HCT116 (cell line): ENCODE data around the gene LAGE3. TPM values are rescaled to one million over a fixed set of nuclear protein-coding genes. Genes with fewer than 3 reads are reported as not detected.

Source experiments
- ATAC-seq: fragments of 200-7000 bp; cut with Tn5 transposase; 2 replicates; pipeline ENCODE4 v1.9.1; 2020; ENCODE audit warnings: mild to moderate bottlenecking, moderate library complexity
- BruUV-seq: library from RNA; stranded (reverse); fragments of 400-500 nt; replicated peaks from 2 replicates; lab custom pipeline; 2021; lab: Mats Ljungman, UMichigan
- CTCF ChIA-PET: fragments of 300-600 bp; sonication (Branson Sonifier 250); formaldehyde crosslinking; loops from one replicate; lab custom pipeline; 2021; ENCODE audit warnings: antibody characterized with exemption; lab: Charles Lee
- POLR2A ChIA-PET: fragments of 300-600, 350-600 bp; sonication (Branson Sonifier 250); formaldehyde crosslinking; loops from one replicate; lab custom pipeline; 2021; ENCODE audit warnings: antibody characterized with exemption; lab: Charles Lee
- RAD21 ChIA-PET, 2 experiments: fragments of 300-600 bp; sonication (Branson Sonifier 250); formaldehyde crosslinking; loops; one replicate each; lab custom pipeline; 2023; ENCODE audit warnings: low total read pairs in 2 of 2; ENCODE audit not compliant: uncharacterized antibody in 2 of 2, unreplicated experiment in 2 of 2, low non-redundant PET in 1 of 2; lab: Charles Lee
- DNase-seq: peaks from one replicate; pipeline ENCODE4 v3.0.0-alpha.2; 2010; ENCODE audit warnings: low read depth, low spot score
- H2AFZ ChIP-seq: fragments of 200-600 bp; shearing (Covaris generic), sonication (generic); 2 replicates; pipeline ENCODE4 v1.6.1; 2017; ENCODE audit warnings: low read depth, mixed run types, mixed read lengths, antibody characterized with exemption, low read length; ENCODE audit not compliant: poor library complexity, severe bottlenecking
- H3K27ac ChIP-seq: 2 replicates; pipeline ENCODE4 v1.5.1; 2012; ENCODE audit warnings: low read depth, low read length
- H3K27me3 ChIP-seq: fragments of 200-600 bp; sonication (generic); 2 replicates; pipeline ENCODE4 v1.6.1; 2016; ENCODE audit warnings: mixed run types, low read length, mixed read lengths; ENCODE audit not compliant: insufficient read depth
- H3K36me3 ChIP-seq, 2 experiments: fragments of 200-500 bp in 1 of 2; fragments of 200-600 bp in 1 of 2; sonication (Bioruptor generic) in 1 of 2; sonication (generic) in 1 of 2; 2 replicates each; pipeline versions ENCODE4 v1.5.1 to v1.6.1; 2014 to 2016; ENCODE audit warnings: low read length in 2 of 2, inconsistent platforms in 1 of 2, mixed read lengths in 1 of 2, mixed run types in 1 of 2; ENCODE audit not compliant: insufficient read depth in 2 of 2, control insufficient read depth in 1 of 2
- H3K4me1 ChIP-seq, 2 experiments: fragments of 200-600 bp in 1 of 2; sonication (generic) in 1 of 2; 2 replicates each; pipeline versions ENCODE4 v1.5.1 to v1.6.1; 2012 to 2017; ENCODE audit warnings: low read length in 2 of 2, inconsistent platforms in 1 of 2, mild to moderate bottlenecking in 1 of 2, mixed read lengths in 1 of 2, mixed run types in 1 of 2, moderate library complexity in 1 of 2; ENCODE audit not compliant: insufficient read depth in 2 of 2, control insufficient read depth in 1 of 2
- H3K4me2 ChIP-seq: fragments of 200-600 bp; sonication (generic); 2 replicates; pipeline ENCODE4 v1.6.1; 2017; ENCODE audit warnings: mixed run types, low read length, mixed read lengths
- H3K4me3 ChIP-seq, 2 experiments: fragments of 200-600 bp in 1 of 2; sonication (generic) in 1 of 2; replicated peaks in 1 of 2; 2 replicates each; pipeline ENCODE4 v1.5.1; 2011 to 2016; ENCODE audit warnings: low read length in 2 of 2, control low read depth in 1 of 2, low read depth in 1 of 2, mild to moderate bottlenecking in 1 of 2, mixed read lengths in 1 of 2, mixed run types in 1 of 2
- H3K79me2 ChIP-seq: fragments of 200-600 bp; sonication (generic); 2 replicates; pipeline ENCODE4 v1.6.1; 2017; ENCODE audit warnings: mild to moderate bottlenecking, mixed run types, low read length, moderate library complexity, mixed read lengths; ENCODE audit not compliant: insufficient read depth
- H3K9ac ChIP-seq: fragments of 200-600 bp; sonication (generic); 2 replicates; pipeline ENCODE4 v1.6.1; 2016; ENCODE audit warnings: low read length, mixed read lengths
- H3K9me2 ChIP-seq: fragments of 200-600 bp; sonication (generic), shearing (Covaris generic); 2 replicates; pipeline ENCODE4 v1.6.1; 2017; ENCODE audit warnings: mixed run types, mild to moderate bottlenecking, moderate library complexity; ENCODE audit not compliant: insufficient read depth
- H3K9me3 ChIP-seq, 2 experiments: fragments of 200-500 bp in 1 of 2; fragments of 200-600 bp in 1 of 2; sonication (Bioruptor generic) in 1 of 2; sonication (generic) in 1 of 2; 2 replicates each; pipeline ENCODE4 v1.6.1; 2014 to 2017; ENCODE audit warnings: low read length in 2 of 2, mixed read lengths in 2 of 2, inconsistent platforms in 1 of 2, low read depth in 1 of 2, mild to moderate bottlenecking in 1 of 2, mixed run types in 1 of 2, moderate library complexity in 1 of 2; ENCODE audit not compliant: control insufficient read depth in 1 of 2, insufficient read depth in 1 of 2
- H4K20me1 ChIP-seq: fragments of 200-600 bp; sonication (generic), shearing (Covaris generic); 2 replicates; pipeline ENCODE4 v1.6.1; 2017; ENCODE audit warnings: mixed run types, mild to moderate bottlenecking, moderate library complexity; ENCODE audit not compliant: insufficient read depth
- CBX3 ChIP-seq: IDR thresholded peaks from 2 replicates; pipeline ENCODE4 v1.6.1; 2012; ENCODE audit warnings: low read depth
- CEBPB ChIP-seq: IDR thresholded peaks from 2 replicates; pipeline ENCODE4 v1.6.1; 2012; ENCODE audit warnings: low read depth
- ELF1 ChIP-seq: IDR thresholded peaks from 2 replicates; pipeline ENCODE4 v1.6.1; 2012; ENCODE audit warnings: low read depth, borderline replicate concordance
- EZH2 ChIP-seq: fragments of 200-600 bp; sonication (generic); IDR thresholded peaks from 2 replicates; pipeline ENCODE4 v1.6.1; 2017; ENCODE audit warnings: antibody characterized with exemption, mixed run types
- FOSL1 ChIP-seq: IDR thresholded peaks from 2 replicates; pipeline ENCODE4 v1.6.1; 2012; ENCODE audit warnings: low read depth
- POLR2A ChIP-seq: IDR thresholded peaks from 2 replicates; pipeline ENCODE4 v1.7.0; 2011; ENCODE audit warnings: borderline replicate concordance; ENCODE audit not compliant: insufficient read depth, insufficient read length; ENCODE audit errors: extremely low read depth
- SP1 ChIP-seq: IDR thresholded peaks from 2 replicates; pipeline ENCODE4 v1.6.1; 2012; ENCODE audit warnings: low read depth
- SRF ChIP-seq: IDR thresholded peaks from 2 replicates; pipeline ENCODE4 v1.6.1; 2012; ENCODE audit warnings: low read depth
- TCF7L2 ChIP-seq: IDR thresholded peaks from 2 replicates; pipeline ENCODE4 v1.7.0; 2011; ENCODE audit warnings: borderline replicate concordance, inconsistent platforms; ENCODE audit not compliant: insufficient read depth, insufficient read length; ENCODE audit errors: extremely low read depth
- YY1 ChIP-seq: IDR thresholded peaks from 2 replicates; pipeline ENCODE4 v1.6.1; 2011; ENCODE audit warnings: low read length, low read depth, moderate library complexity, mild to moderate bottlenecking; ENCODE audit not compliant: insufficient replicate concordance; ENCODE audit errors: extremely low read depth
- intact Hi-C: fragments of 100-400 bp; cut with micrococcal nuclease; formaldehyde crosslinking; loops from 2 replicates; pipeline ENCODE4 v1.10.0; 2022
- total RNA-seq: library from RNA; stranded (reverse); gene quantifications from one replicate; pipeline ENCODE4 v1.2.1, GENCODE V29; 2021; ENCODE audit not compliant: unreplicated experiment
- TF ChIP-seq, protein P1 (sequence below): IDR thresholded peaks from 2 replicates; pipeline ENCODE4 v1.6.1; 2012; ENCODE audit warnings: low read depth

The LAGE3 gene
- total RNA-seq, 1 experiment from 2014 or later: 42.8 TPM

GRCh38 chrX:154488336-154489075, 9.4 kb upstream of the LAGE3 start:
- RAD21 ChIA-PET: no interaction called here
- Histone ChIP-seq H3K36me3 (peaks cover 0 to 10% of the 10 kb centered on the region in 2 experiments; a peak in 1 of 4 replicates), H3K4me3 (no peak overlapping the region), H2AFZ (no peak overlapping the region), H4K20me1 (no peaks in the 10 kb centered on the region), H3K4me2 (no peak overlapping the region), H3K9me2 (no peaks in the 10 kb centered on the region), H3K4me1 (peaks cover 7 to 36% of the 10 kb centered on the region in 2 experiments; a peak in 3 of 4 replicates), H3K79me2 (peaks cover 15% of the 10 kb centered on the region), H3K9ac (no peak overlapping the region), H3K27ac (no peak overlapping the region), H3K27me3 (no peaks in the 10 kb centered on the region), H3K9me3 (no peaks in the 10 kb centered on the region)
- no peak for ATAC-seq
- POLR2A ChIA-PET: no interaction called here
- BruUV-seq: no TSS peak
- intact Hi-C loops: no loop called here
- DNase-seq: no peak
- CTCF ChIA-PET: no interaction called here
- TF ChIP-seq POLR2A (no peak), ELF1 (no peak), EZH2 (no peak), SRF (no peak), TCF7L2 (no peak), SP1 (no peak), YY1 (no peak), CBX3 (no peak), FOSL1 (no peak), CEBPB (no peak)
- TF ChIP-seq, protein P1, sequence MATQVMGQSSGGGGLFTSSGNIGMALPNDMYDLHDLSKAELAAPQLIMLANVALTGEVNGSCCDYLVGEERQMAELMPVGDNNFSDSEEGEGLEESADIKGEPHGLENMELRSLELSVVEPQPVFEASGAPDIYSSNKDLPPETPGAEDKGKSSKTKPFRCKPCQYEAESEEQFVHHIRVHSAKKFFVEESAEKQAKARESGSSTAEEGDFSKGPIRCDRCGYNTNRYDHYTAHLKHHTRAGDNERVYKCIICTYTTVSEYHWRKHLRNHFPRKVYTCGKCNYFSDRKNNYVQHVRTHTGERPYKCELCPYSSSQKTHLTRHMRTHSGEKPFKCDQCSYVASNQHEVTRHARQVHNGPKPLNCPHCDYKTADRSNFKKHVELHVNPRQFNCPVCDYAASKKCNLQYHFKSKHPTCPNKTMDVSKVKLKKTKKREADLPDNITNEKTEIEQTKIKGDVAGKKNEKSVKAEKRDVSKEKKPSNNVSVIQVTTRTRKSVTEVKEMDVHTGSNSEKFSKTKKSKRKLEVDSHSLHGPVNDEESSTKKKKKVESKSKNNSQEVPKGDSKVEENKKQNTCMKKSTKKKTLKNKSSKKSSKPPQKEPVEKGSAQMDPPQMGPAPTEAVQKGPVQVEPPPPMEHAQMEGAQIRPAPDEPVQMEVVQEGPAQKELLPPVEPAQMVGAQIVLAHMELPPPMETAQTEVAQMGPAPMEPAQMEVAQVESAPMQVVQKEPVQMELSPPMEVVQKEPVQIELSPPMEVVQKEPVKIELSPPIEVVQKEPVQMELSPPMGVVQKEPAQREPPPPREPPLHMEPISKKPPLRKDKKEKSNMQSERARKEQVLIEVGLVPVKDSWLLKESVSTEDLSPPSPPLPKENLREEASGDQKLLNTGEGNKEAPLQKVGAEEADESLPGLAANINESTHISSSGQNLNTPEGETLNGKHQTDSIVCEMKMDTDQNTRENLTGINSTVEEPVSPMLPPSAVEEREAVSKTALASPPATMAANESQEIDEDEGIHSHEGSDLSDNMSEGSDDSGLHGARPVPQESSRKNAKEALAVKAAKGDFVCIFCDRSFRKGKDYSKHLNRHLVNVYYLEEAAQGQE: no peak
